ENCODE data around the gene MPZL2.

DNA sequence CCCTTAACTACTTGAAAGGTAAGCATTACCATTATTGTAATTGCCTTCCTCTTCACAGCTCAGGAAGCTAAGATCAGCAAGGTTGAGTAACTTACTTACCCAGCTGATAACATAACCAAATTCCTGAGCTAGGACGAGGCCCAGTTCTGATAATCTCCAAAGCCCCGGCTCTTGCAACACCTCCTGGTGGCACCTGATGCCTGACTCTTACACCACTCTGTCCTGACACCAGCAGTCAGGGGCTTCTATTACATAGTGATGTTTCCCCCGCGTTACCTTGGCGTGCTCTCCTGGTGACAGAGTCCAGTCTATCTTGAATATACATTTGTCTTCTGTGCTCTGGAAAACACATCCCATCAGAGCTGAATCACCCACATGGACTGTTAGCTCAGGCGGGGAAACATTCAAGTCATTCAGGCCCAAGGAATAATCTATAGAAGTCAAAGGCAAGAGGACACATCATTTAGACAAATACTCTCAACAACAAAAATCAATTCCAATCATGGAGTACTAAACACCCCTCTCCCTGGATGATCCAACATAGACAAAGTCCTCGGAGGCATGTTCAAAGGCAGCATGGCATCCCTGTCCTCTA lies 51.9 kb downstream of the MPZL2 start:
- no peak for TF ChIP-seq TCF12 (IDR thresholded peaks at IDR 0.05)
- TF ChIP-seq, protein P1, sequence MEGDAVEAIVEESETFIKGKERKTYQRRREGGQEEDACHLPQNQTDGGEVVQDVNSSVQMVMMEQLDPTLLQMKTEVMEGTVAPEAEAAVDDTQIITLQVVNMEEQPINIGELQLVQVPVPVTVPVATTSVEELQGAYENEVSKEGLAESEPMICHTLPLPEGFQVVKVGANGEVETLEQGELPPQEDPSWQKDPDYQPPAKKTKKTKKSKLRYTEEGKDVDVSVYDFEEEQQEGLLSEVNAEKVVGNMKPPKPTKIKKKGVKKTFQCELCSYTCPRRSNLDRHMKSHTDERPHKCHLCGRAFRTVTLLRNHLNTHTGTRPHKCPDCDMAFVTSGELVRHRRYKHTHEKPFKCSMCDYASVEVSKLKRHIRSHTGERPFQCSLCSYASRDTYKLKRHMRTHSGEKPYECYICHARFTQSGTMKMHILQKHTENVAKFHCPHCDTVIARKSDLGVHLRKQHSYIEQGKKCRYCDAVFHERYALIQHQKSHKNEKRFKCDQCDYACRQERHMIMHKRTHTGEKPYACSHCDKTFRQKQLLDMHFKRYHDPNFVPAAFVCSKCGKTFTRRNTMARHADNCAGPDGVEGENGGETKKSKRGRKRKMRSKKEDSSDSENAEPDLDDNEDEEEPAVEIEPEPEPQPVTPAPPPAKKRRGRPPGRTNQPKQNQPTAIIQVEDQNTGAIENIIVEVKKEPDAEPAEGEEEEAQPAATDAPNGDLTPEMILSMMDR (IDR thresholded peaks at IDR 0.05), result no peak
- TF ChIP-seq EP300 (IDR thresholded peaks at IDR 0.05; ENCODE audit: borderline replicate concordance in 1 of 2, low read depth in 1 of 2, low read length in 1 of 2), result no peak
- TF ChIP-seq, protein P2, sequence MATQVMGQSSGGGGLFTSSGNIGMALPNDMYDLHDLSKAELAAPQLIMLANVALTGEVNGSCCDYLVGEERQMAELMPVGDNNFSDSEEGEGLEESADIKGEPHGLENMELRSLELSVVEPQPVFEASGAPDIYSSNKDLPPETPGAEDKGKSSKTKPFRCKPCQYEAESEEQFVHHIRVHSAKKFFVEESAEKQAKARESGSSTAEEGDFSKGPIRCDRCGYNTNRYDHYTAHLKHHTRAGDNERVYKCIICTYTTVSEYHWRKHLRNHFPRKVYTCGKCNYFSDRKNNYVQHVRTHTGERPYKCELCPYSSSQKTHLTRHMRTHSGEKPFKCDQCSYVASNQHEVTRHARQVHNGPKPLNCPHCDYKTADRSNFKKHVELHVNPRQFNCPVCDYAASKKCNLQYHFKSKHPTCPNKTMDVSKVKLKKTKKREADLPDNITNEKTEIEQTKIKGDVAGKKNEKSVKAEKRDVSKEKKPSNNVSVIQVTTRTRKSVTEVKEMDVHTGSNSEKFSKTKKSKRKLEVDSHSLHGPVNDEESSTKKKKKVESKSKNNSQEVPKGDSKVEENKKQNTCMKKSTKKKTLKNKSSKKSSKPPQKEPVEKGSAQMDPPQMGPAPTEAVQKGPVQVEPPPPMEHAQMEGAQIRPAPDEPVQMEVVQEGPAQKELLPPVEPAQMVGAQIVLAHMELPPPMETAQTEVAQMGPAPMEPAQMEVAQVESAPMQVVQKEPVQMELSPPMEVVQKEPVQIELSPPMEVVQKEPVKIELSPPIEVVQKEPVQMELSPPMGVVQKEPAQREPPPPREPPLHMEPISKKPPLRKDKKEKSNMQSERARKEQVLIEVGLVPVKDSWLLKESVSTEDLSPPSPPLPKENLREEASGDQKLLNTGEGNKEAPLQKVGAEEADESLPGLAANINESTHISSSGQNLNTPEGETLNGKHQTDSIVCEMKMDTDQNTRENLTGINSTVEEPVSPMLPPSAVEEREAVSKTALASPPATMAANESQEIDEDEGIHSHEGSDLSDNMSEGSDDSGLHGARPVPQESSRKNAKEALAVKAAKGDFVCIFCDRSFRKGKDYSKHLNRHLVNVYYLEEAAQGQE (IDR thresholded peaks at IDR 0.05; ENCODE audit: low read depth, low read length), result no peak
- no peak for TF ChIP-seq POLR2AphosphoS5 (IDR thresholded peaks at IDR 0.05; ENCODE audit: low read depth, low read length)
- no peak for TF ChIP-seq RAD21 (IDR thresholded peaks at IDR 0.05; ENCODE audit: low read length)
- TF ChIP-seq RCOR1 (IDR thresholded peaks at IDR 0.05; ENCODE audit: low read length), result no peak
- no peak for TF ChIP-seq FOSL2 (IDR thresholded peaks at IDR 0.05; ENCODE audit: borderline replicate concordance, low read depth)
- TF ChIP-seq, protein P3, sequence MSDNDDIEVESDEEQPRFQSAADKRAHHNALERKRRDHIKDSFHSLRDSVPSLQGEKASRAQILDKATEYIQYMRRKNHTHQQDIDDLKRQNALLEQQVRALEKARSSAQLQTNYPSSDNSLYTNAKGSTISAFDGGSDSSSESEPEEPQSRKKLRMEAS (IDR thresholded peaks at IDR 0.05; ENCODE audit: low read depth), result no peak
- TF ChIP-seq, protein P4, sequence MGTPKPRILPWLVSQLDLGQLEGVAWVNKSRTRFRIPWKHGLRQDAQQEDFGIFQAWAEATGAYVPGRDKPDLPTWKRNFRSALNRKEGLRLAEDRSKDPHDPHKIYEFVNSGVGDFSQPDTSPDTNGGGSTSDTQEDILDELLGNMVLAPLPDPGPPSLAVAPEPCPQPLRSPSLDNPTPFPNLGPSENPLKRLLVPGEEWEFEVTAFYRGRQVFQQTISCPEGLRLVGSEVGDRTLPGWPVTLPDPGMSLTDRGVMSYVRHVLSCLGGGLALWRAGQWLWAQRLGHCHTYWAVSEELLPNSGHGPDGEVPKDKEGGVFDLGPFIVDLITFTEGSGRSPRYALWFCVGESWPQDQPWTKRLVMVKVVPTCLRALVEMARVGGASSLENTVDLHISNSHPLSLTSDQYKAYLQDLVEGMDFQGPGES (IDR thresholded peaks at IDR 0.05; ENCODE audit: low read depth, low read length), result no peak
- no peak for TF ChIP-seq JUND (IDR thresholded peaks at IDR 0.05)
- TF ChIP-seq, protein P5, sequence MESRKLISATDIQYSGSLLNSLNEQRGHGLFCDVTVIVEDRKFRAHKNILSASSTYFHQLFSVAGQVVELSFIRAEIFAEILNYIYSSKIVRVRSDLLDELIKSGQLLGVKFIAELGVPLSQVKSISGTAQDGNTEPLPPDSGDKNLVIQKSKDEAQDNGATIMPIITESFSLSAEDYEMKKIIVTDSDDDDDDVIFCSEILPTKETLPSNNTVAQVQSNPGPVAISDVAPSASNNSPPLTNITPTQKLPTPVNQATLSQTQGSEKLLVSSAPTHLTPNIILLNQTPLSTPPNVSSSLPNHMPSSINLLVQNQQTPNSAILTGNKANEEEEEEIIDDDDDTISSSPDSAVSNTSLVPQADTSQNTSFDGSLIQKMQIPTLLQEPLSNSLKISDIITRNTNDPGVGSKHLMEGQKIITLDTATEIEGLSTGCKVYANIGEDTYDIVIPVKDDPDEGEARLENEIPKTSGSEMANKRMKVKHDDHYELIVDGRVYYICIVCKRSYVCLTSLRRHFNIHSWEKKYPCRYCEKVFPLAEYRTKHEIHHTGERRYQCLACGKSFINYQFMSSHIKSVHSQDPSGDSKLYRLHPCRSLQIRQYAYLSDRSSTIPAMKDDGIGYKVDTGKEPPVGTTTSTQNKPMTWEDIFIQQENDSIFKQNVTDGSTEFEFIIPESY (IDR thresholded peaks at IDR 0.05; ENCODE audit: borderline replicate concordance, low read depth), result no peak
- TF ChIP-seq, protein P6, sequence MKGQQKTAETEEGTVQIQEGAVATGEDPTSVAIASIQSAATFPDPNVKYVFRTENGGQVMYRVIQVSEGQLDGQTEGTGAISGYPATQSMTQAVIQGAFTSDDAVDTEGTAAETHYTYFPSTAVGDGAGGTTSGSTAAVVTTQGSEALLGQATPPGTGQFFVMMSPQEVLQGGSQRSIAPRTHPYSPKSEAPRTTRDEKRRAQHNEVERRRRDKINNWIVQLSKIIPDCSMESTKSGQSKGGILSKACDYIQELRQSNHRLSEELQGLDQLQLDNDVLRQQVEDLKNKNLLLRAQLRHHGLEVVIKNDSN (IDR thresholded peaks at IDR 0.05; ENCODE audit: borderline replicate concordance, low read depth), result no peak
- no peak for TF ChIP-seq GABPA (IDR thresholded peaks at IDR 0.05; ENCODE audit: low read depth)

Data from SK-N-SH (cell line).